Eye (tissue), 1 donor: ENCODE measurements around the gene LPCAT1.
"Not testable (repeated sequence)": the region's sequence is repeated elsewhere in the genome, so short reads cannot be mapped to it uniquely, and the experiment has no call there.

Experiments used
- DNase-seq: peaks from one replicate; pipeline ENCODE4 v3.0.0-alpha.2; 2015

Gene LPCAT1

GRCh38 chr5:1523793-1524480 is at the start of gene LPCAT1:
Gene LPCAT1 (minus strand): TSS chr5:1523960. CDS start chr5:1523844, 116 bp downstream.
- peak; percentile 92 for DNase-seq

GRCh38 chr5:1571875-1572274 is 48.1 kb upstream of the LPCAT1 start:
- not testable (repeated sequence) for DNase-seq

GRCh38 chr5:1570975-1571374 is 47.2 kb upstream of the LPCAT1 start:
- no peak for DNase-seq

DNA sequence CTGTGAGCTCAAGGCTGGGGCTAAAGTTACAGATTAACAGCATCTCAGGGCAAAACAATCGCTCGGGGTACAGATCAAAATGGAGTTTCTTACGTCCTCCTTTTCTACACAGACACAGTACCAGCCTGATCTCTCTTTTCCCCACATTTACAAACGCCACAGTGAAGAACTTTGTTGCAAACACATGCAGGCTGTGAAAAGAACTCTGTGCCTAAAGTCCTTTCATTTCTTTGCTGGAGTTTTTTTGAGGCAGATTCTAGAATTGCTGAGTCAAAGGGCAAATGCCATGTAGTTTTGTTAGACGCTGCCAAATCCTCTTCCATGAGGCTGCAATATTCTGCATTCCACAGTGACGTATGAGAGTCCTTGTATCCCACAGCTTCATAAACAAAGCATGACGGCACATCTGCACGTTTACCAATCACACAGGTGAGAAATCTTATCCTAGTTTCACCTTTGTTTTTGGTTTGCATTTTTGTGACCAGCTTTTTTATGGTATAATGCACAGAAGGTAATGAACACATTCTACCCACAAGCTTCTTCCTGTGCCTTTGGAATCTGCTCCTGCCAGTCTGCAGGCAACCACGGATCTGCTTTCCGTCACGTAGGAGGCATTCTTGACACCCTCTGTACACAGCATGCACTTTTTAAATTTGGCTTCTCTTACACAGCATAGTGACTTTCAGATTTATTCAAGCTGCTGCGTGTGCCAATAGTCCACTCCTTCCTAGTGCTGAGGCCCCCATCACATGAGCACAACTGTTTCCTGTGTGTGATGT is 44.6 kb upstream of the LPCAT1 start:
- peak; percentile 32 for DNase-seq

DNA sequence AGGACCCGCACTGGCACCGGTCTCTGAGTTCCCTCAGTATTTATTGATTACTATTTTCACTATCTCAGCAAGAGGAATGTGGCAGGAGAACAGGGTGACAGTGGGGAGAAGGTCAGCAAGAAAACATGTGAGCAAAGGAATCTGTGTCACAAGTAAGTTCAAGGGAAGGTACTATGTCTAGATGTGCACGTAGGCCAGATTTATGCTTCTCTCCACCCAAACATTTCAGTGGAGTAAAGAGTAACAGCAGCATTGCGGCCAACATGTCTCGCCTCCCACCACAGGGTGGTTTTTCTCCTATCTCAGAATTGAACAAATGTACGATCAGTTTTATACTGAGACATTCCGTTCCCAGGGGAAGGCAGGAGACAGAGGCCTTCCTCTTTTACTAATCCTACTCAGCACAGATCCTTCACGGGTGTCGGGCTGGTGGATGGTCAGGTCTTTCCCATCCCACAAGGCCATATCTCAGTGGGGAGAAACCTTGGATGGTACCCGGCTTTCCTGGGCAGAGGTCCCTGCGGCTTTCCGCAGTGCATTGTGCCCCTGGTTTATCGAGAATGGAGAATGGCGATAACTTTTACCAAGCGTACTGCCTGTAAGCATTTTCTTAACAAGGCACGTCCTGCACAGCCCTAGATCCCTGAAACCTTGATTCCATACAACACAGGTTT is 43.9 kb upstream of the LPCAT1 start:
- not testable (repeated sequence) for DNase-seq

DNA sequence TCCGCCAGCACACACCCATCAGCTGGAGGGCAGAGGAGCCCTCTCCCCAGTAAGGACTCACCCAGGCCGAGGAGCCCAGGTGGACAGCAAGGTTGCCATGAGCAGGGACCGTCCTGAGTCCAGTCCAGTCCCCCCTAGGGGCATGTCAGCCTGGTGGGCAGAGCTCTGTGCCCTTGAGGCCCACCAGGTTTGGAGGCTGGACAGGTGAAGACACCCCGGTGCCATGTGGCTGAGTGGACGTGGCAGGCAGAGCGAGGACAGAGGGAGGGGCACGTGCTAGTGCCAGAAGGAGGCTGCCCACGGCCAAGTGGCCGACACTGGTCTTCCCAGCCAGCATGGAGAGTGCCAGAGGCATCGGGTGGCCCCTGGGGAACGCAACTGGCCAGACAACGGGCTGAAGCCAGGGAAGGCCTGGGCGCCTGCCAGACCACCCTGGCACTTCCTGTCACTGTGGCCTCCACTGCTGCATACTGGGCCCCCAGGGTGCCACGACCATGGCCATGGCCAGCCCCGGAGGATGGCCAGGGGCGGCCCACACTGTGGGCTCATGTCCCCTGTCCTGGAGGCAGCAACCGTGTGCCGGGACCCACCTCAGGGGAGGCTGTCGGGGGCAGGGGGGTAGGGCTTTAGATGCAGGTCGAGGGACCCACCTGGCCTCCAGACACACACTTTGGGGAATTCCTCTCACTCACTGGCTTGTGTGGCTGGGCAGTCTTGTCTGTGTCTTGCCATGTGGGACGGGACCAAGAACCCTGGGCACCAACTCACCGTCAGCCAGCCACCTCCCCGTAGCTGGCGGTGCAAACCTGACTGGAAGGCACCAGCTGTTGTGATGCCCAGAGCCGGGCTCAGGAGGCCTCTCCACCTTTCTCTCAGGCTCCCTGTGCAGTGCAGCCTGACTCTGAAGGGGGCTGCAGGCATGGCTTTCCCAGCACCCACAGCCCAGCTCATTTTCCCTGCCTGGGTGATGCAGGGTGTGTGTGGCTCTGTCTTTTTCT is 42.3 kb upstream of the LPCAT1 start:
- no peak for DNase-seq

DNA sequence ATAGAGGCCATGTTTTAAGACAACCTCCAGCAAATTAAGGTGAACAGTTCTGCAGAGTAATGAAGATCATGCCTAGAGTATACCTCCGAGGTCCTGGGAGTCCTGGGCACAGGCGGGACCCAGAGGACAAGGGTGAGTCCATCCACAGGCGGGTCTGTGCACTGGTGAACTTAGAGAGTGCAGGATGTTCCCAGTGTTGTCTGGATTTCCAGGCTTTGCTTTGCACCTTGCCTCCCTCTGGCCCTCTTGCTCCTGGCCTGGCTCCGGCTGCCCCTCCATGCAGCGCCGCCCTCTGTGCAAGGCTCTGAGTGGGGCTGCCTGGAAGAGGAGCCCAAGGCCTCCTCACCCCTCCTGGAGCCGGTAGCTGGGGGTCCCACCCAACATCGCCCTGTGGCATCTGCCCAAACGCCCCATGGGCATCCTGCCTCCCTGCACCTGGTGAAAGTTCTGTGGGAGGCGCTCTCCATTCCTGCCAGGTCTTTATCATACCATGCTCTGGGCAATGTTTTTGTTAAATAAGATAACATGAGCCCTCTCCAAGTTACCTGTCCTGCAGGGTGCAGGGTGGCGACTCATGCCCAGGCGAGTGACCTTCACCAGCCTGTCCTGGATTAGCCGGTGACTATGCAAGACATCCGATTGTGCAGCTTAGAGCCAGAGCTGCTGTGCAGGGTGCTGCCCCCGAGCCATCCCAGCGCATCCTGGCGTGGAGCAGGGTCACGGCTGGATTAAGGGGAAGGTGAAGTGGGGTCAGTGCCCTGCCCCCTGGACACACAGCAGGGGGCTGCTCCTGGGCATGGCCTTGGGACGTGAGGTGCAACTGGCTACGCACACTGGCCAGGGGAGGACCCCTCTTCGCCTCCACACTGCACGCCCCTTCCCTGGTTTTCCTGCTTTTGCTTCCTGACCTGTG is 41.3 kb upstream of the LPCAT1 start:
- DNase-seq = no peak

DNA sequence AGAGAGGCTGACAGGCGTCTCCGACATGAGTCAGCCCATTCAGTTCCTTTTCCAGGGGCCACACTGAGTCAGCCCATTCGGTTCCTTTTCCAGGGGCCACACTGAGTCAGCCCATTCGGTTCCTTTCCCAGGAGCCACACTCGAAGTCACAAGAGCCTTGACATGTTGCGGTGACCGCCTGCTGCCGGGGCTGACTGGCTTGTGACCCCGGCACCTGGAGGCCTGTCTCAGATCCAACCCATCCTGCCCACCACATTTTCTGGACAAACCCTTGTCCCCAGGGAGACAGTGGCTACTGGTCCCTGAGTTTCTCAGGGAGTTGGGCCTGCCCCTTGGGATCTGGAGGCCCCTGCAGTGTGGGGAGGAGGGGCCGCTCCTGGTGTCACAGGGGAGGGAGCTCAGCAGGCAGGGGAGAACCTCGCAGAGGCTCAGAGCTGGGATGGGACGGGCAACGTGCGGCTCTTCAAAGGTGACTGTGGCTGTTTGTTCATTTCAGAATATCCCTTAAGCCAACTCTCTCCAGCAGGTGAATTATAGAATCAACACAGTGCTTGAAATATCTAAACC is 40.5 kb upstream of the LPCAT1 start:
- DNase-seq = no peak

DNA sequence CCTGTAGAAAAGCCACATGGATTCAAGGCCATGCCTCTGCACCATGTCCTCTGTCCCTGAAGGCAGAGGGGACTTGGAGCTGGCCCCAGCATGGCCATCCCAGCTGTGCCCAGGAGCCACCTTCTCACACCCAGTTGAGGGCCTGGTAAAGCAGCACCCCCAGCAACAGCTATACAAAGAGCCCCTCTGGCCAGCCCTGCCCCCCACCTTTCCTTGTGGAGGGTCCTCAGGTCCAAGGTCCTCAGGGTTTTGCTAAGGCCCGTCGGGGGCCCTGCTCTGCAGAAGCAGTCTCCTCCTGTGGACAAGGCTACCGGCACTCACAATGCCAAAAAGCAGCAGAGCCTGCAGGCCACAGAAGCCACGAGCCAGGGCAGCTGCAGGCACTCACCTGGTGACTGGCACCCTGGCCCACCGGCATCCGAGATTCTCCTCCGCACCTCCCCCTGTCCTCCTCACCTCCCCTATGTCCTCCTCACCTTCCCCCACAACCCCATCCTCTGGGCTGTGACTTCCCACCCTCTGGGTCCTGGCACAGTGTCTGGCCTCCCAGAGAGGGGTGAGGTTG is 39.9 kb upstream of the LPCAT1 start:
- DNase-seq = no peak

DNA sequence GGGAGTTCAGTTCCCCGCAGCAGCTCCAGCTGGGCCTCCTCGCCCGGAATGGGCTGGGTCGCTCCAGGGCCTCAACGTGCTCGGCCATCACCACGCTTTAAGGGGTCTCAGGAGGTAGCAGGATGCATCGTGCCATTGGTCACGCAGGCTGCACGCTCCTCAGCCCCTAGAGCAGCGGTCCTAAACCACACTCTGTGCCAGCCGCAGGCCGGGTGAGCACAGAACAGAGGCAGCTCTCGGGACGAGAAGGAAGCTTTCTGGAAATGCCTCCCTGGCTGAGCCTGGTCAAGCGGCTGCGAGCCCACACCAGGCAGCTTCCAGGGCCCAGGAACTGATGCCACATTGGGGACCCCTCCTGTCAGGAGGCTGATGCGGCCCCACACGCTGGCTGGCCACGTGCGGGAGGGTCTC is 39.3 kb upstream of the LPCAT1 start:
- no peak for DNase-seq

DNA sequence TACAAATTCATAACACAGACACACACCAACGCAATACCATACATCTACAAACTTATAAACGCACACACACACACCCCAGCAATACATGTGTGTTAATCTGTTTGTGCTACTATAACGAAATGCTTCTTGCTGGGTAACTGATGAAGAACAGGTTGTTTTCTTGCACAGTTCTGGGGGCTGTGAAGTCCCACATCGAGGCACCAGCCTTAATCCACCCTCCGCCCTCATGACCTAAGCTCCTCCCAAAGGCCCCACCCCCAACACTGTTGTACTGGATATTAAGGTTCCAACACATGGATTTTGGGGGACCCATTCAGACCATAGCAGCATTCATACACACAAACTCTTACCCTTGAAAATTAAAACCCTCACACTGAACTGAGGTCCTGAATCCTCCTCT is 38.8 kb upstream of the LPCAT1 start:
- no peak for DNase-seq

DNA sequence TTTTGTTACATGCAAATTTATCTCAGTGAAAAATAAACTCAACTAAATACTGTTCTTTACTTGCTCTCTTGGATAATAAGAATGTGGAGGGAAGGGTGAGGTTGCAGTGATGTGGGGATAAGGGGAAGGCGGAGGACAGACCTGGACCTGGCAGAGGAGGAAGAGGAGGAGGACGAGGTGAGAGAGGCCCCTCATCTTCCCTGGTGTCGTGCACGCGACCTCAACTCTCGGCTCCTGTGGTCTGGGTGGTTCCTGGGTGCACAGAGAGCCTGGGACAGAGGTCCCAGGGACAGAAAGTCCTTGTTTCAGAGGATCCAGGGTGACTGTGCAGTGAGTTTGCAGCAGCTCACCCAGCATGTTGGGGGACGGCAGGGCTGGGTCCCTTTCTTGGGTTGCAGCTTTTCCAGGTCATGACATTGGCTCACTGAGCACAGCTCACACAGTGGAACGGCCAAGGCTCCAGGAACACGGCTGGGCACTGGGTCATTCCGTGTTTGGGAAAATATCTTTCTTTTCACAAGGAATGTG is 37.7 kb upstream of the LPCAT1 start:
- DNase-seq = no peak

GRCh38 chr5:1560499-1560898 is 36.7 kb upstream of the LPCAT1 start:
- DNase-seq = not testable (repeated sequence)

GRCh38 chr5:1558944-1559343 is 35.2 kb upstream of the LPCAT1 start:
- no peak for DNase-seq

GRCh38 chr5:1557114-1557873 is 33.5 kb upstream of the LPCAT1 start:
- DNase-seq = no peak

DNA sequence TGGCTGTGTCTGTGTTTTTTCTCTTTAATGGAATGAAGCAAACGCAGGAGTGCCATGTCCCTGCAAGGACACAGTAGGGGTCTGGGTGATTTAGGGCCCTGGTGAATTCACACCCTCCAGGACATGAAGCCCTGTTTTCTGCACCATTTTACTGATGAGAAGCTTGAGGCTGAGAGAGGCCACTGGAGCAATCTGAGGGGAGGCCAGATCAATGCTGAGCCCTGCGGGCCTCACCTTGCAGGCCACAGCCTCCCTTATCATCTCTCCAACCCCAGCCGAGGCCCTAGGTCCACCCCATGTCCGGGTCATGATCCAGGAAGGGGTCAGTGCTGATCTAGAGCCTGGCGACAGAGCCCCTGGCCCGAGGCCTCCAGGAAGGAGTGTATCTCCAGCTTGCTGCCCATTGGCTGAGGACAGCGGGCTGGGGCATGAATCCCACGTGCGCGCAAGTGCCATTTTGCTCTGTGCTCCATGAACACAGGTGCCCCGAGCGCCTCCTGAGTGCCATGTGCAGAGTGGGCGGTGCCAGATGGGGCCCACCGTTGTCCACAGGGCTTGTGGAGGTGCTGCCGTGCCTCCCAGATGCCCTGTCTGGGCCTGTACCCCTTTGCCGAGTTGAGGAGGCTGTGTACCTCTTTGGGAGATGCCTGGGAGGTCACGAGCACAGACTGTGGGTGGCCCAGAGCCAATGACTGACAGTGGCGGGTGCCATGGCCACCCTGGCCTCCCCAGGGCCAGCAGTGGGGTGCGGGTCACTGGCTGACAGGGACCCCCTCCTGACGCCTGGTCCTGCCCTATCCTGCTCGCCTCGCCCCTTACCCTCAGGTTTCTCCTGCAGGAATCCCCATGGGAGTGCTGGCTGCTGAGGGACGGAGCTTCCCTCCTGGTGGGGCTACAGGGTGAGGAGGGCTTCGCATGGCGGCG is 32.3 kb upstream of the LPCAT1 start:
- DNase-seq = no peak

DNA sequence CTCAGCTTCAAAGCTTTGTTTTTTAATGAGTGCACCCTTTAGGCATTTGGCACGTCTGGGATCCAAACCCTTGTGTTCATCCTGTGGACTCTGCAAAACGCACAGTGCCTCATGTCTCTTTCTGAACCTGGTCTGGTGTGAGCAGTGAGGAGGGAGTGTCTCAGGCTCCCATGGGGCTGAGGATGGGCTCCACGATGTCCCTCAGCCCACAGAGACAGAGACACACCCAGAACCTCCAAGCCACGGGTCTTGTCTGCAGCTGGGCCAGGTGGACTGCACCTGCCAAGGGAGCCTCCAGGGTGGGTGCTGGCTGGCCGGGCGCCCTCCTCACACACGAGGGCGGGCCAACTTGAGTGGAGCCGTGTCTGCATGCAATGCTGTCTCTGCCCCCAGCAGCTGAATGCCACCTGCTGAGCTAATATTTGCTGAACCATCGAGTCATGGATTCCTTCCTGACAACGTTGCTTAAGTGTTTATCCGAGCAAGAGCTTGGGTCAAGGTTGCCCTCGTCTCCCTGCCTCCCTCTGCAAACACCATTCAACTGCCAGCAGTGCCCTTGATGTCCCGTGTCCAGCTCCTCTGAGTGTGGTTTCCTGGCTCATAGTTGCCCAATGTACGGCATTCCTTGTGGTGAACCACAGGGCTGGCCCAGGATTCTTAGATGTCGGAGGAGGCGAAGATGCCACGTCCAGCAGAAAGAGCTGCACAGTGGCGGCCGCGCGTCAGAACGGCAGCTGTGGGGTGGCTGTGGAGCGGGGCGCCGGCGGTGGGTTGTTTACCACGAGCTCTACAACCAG is 31.4 kb upstream of the LPCAT1 start:
- DNase-seq = no peak
